ENCODE results near the gene BMERB1. TPM values are rescaled to one million over a fixed set of nuclear protein-coding genes. Genes with fewer than 3 reads are reported as not detected.
"Not testable (repeated sequence)": the region's sequence is repeated elsewhere in the genome, so short reads cannot be mapped to it uniquely, and the experiment has no call there.

Gene BMERB1
- total RNA-seq, 1 donor from 2014 or later, result 26.4 TPM

DNA sequence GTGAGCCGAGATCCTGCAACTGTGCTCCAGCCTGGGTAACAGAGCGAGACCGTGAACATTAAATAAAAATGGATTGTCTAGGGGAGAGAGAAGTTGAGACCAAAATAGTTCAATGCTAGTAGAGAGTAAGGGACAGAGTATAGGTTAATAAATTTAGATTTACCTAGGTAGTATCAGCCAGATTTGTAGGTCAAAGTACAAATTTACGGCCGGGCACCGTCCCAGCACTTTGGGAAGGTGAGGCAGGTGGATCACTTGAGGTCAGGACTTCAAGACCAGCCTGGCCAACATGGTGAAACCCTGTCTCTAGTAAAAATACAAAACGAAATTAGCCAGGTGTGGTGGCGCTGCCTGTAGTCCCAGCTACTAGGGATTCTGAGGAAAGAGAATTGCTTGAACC lies 12.2 kb upstream of the BMERB1 start:
- Mint-ChIP-seq H3K9me3 (no peaks in the 10 kb centered on the region), H3K4me1 (ENCODE audit: unreplicated experiment) (no peaks in the 10 kb centered on the region), H3K27me3 (no peaks in the 10 kb centered on the region), H3K36me3 (no peaks in the 10 kb centered on the region), H3K4me3 (no peak overlapping the region), H3K27ac (no peak overlapping the region)
- DNase-seq (ENCODE audit: extremely low spot score, unreplicated experiment), result no peak
- TF ChIP-seq, protein P1, sequence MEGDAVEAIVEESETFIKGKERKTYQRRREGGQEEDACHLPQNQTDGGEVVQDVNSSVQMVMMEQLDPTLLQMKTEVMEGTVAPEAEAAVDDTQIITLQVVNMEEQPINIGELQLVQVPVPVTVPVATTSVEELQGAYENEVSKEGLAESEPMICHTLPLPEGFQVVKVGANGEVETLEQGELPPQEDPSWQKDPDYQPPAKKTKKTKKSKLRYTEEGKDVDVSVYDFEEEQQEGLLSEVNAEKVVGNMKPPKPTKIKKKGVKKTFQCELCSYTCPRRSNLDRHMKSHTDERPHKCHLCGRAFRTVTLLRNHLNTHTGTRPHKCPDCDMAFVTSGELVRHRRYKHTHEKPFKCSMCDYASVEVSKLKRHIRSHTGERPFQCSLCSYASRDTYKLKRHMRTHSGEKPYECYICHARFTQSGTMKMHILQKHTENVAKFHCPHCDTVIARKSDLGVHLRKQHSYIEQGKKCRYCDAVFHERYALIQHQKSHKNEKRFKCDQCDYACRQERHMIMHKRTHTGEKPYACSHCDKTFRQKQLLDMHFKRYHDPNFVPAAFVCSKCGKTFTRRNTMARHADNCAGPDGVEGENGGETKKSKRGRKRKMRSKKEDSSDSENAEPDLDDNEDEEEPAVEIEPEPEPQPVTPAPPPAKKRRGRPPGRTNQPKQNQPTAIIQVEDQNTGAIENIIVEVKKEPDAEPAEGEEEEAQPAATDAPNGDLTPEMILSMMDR (conservative IDR thresholded peaks at IDR 0.05), result no peak

DNA sequence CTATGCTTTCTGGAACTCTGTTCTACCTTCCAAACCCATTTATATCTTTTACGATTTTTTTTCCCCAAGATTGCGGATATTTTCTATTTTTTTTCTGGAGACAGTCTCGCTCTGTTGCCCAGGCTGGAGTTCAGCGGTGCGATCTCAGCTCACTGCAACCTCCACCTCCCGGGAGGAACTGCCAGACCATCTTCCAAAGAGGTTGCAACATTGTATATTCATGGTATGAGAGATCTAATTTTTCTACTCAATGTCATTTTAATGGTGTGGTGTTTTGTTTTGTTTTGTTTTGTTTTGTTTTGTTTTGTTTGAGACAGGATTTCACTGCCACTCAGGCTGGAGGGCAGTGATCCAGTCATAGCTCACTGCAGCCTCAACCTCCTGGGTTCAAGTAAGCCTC lies 8.5 kb upstream of the BMERB1 start:
- Mint-ChIP-seq H3K9me3 (no peaks in the 10 kb centered on the region), H3K4me1 (ENCODE audit: unreplicated experiment) (no peaks in the 10 kb centered on the region), H3K4me3 (no peak overlapping the region), H3K27me3 (no peaks in the 10 kb centered on the region), H3K27ac (no peak overlapping the region), H3K36me3 (no peaks in the 10 kb centered on the region)
- DNase-seq (ENCODE audit: extremely low spot score, unreplicated experiment), result no peak
- TF ChIP-seq, protein P1 (conservative IDR thresholded peaks at IDR 0.05), result no peak

DNA sequence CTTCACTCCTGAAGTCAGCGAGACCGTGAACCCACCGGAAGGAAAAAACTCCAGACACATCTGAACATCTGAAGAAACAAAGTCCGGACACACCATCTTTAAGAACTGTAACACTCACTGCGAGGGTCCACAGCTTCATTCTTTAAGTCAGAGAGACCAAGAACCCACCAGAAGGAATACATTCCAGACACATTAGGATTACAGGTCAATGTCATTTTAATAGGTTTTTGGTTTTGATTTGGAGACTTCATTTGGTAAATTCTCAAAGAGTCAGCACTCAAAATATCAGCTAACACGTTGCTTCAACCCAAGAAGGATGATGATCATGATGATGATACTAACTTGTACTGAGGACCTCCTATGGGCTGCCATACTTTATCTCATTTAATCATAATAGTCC lies 7.6 kb upstream of the BMERB1 start:
- no peaks in the 10 kb centered on the region for H3K4me1 Mint-ChIP-seq (ENCODE audit: unreplicated experiment)
- no peak overlapping the region for H3K4me3 Mint-ChIP-seq
- no peaks in the 10 kb centered on the region for H3K9me3 Mint-ChIP-seq
- H3K27ac Mint-ChIP-seq, result no peak overlapping the region
- no peak for DNase-seq (ENCODE audit: extremely low spot score, unreplicated experiment)
- H3K27me3 Mint-ChIP-seq, result no peaks in the 10 kb centered on the region
- TF ChIP-seq, protein P1 (conservative IDR thresholded peaks at IDR 0.05), result no peak
- H3K36me3 Mint-ChIP-seq, result no peaks in the 10 kb centered on the region

DNA sequence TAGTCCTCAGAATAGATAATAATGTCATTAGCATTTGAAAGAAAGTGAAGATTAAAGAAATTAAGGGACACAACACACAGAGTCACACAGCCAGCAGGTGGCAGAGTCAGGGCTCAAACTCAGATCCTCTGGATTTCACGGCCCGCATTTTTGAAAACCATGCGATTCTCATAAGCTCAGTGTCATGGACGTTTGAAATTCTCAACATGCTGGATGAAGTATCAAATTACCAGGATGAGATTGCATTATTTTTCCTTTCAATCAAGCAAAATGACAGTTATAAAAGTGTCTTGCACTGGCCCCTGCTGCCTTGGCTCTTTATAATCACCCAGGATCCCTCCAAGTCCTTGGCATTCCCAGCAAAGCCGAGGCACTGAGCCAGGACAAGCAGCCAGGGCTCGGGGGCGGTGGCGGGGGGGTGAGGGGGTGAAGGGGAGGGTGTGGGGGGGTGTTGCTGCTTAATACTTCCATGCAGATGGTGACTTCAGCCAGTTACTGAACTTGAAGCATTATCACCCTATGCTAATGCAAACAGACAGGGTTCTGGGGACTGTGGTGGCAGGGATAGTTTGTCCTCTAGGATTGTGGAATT lies 6.6 kb upstream of the BMERB1 start:
- no peaks in the 10 kb centered on the region for H3K27me3 Mint-ChIP-seq
- H3K9me3 Mint-ChIP-seq, result no peaks in the 10 kb centered on the region
- no peak for DNase-seq (ENCODE audit: extremely low spot score, unreplicated experiment)
- no peak overlapping the region for H3K27ac Mint-ChIP-seq
- TF ChIP-seq, protein P1 (conservative IDR thresholded peaks at IDR 0.05), result peak; percentile 69
- no peak overlapping the region for H3K4me3 Mint-ChIP-seq
- no peaks in the 10 kb centered on the region for H3K36me3 Mint-ChIP-seq
- no peaks in the 10 kb centered on the region for H3K4me1 Mint-ChIP-seq (ENCODE audit: unreplicated experiment)

DNA sequence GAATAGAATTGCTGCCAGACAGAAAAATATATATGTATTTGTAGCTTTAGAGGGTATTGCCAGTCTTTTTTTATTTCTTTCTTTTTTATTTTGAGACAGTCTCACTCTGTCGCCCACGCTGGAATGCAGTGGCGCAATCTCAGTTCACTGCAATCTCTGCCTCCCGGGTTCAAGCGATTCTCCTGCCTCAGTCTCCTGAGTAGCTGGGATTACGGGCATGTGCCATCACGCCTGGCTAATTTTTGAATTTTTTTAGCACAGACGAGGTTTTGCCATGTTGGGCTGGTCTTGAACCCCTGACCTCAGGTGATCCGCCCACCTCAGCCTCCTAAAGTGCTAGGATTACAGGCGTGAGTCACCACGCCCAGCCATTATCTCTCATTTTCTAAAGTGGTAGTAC lies 3.5 kb upstream of the BMERB1 start:
- H3K27me3 Mint-ChIP-seq, result peaks cover 24% of the 10 kb centered on the region
- not testable (repeated sequence) for DNase-seq (ENCODE audit: extremely low spot score, unreplicated experiment); H3K9me3 Mint-ChIP-seq; H3K27ac Mint-ChIP-seq; H3K4me3 Mint-ChIP-seq; H3K36me3 Mint-ChIP-seq
- peaks cover 14% of the 10 kb centered on the region for H3K4me1 Mint-ChIP-seq (ENCODE audit: unreplicated experiment)

DNA sequence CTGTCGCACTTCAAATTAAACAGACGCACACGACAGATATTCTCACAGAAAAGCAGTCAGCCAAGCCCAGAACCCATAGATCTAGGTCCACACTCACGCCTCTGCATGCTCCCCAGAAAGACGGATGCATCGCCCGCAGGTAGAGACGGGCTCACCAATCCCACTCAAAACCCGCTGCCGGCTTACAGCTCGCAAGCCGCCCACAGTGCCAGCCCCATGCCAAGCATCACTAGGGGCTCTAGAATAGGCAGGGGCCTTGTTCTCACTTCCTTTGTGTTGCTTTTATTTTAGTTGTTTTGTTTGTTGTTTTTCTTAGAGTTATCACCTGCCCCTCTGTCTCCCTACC lies 336 bp upstream of the BMERB1 start:
- no peak overlapping the region for H3K27ac Mint-ChIP-seq
- DNase-seq (ENCODE audit: extremely low spot score, unreplicated experiment), result no peak

More for the DNA sequence above, 336 bp upstream of the BMERB1 start:
- Mint-ChIP-seq H3K36me3 (no peaks in the 10 kb centered on the region), H3K4me3 (peak overlapping the region; percentile 85), H3K9me3 (no peaks in the 10 kb centered on the region), H3K27me3 (peaks cover 29% of the 10 kb centered on the region), H3K4me1 (ENCODE audit: unreplicated experiment) (peaks cover 14% of the 10 kb centered on the region)
- TF ChIP-seq, protein P1 (conservative IDR thresholded peaks at IDR 0.05), result no peak
